Fibroblast of villous mesenchyme (primary cell): ENCODE data around the gene ALAD. TPM values are rescaled to one million over a fixed set of nuclear protein-coding genes. Genes with fewer than 3 reads are reported as not detected.

Experiments
- DNase-seq: peaks from one replicate; pipeline ENCODE4 v3.0.0-alpha.2; 2010; ENCODE audit warnings: low read depth
- H3K4me3 ChIP-seq: 2 replicates; pipeline ENCODE4 v1.5.1; 2011; ENCODE audit warnings: low read depth, mild to moderate bottlenecking, low read length
- total RNA-seq: library from RNA; depleted of rRNA; stranded (reverse); fragments of >200 nt; gene quantifications from 2 replicates; pipeline ENCODE4 v1.2.3, GENCODE V29; 2012
- TF ChIP-seq, protein P1 (sequence below): IDR thresholded peaks from 2 replicates; pipeline ENCODE4 v1.5.1; 2012; ENCODE audit warnings: low read depth, mild to moderate bottlenecking, low read length; ENCODE audit not compliant: insufficient read depth

Gene ALAD
- total RNA-seq, 1 donor = 14.2 TPM

DNA sequence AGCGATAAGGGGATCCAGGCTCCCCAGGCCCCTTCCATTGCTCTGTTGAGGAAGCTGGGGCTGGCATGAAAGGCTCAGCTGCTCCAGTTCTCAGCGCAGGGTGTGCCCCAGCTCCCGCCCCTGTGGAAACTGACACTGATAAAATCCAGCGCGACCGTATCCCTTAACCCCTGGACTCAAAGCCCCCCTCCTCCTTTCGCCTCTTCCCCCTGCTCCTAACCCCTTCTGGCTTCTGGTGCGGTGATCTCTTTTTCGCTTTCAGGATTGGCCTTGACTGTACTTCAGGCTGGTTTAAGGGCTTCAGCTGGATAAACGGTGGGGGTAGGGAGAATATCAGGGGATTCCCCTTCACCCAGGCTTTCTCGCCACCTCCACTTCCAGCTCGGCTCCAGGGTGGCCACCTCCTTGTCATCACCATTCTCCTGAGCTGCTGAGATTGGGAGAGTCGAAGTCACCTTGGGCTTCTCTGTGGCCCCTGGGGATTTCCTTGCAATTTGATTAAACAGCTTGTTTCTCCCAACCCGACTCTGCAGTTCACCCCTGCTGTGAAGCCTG, 50.9 kb downstream of the ALAD start:
- no peak overlapping the region for H3K4me3 ChIP-seq
- no peak for DNase-seq
- TF ChIP-seq, protein P1, sequence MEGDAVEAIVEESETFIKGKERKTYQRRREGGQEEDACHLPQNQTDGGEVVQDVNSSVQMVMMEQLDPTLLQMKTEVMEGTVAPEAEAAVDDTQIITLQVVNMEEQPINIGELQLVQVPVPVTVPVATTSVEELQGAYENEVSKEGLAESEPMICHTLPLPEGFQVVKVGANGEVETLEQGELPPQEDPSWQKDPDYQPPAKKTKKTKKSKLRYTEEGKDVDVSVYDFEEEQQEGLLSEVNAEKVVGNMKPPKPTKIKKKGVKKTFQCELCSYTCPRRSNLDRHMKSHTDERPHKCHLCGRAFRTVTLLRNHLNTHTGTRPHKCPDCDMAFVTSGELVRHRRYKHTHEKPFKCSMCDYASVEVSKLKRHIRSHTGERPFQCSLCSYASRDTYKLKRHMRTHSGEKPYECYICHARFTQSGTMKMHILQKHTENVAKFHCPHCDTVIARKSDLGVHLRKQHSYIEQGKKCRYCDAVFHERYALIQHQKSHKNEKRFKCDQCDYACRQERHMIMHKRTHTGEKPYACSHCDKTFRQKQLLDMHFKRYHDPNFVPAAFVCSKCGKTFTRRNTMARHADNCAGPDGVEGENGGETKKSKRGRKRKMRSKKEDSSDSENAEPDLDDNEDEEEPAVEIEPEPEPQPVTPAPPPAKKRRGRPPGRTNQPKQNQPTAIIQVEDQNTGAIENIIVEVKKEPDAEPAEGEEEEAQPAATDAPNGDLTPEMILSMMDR = no peak

DNA sequence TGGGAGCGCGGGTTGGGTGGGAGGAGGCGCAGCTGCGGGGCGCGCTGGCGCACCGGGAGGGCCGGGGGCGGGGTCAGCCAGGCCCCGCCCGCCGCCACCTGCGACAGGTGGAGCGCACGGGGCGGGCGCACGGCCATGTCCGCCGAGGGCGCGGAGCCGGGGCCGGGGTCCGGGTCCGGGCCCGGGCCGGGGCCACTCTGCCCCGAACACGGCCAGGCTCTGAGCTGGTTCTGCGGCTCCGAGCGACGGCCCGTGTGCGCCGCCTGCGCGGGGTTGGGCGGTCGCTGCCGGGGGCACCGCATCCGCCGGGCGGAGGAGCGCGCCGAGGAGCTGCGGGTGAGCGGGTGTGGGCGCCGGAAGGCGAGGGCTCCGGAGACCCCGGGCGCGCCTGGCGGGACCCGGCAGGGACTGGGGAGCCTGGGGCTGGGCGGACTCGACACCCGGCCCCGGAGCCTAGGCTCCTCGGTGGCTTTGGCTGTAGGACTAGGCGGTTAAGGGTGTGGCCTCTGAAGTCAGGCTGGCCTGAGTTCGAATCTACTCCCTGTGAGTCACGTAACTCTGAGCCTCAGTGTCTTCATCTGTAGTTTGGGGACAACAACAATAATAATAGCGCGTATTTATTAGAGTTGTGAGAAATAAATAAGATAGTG, 51.5 kb downstream of the ALAD start, which contains the start of gene BSPRY:
Gene BSPRY (plus strand): TSS at position 97 of the 650 bp plus-strand sequence. CDS start 39 bp downstream, at position 136.
- TF ChIP-seq, protein P1 = no peak
- H3K4me3 ChIP-seq = peak within 1 kb of the TSS; percentile 2
- no peak for DNase-seq

DNA sequence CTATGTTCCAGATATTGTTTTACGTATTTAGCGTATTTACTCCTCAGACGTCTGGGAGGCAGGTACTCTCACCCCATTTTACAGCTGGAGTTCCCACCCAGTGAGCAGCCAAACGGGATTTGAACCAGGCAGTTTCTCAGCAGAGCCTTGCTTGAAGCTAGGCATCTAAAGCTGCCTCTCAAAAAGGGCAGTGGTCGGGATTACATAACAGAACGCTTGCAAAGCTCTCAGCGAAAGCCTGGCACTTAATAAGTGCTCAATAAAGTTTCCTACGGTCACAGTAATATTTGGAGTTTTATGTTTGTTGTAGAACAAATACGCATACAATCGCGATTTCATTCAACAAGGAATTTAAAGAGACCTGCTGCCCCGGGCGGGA, 52.0 kb downstream of the ALAD start:
- TF ChIP-seq, protein P1 = no peak
- no peak for DNase-seq
- no peak overlapping the region for H3K4me3 ChIP-seq

DNA sequence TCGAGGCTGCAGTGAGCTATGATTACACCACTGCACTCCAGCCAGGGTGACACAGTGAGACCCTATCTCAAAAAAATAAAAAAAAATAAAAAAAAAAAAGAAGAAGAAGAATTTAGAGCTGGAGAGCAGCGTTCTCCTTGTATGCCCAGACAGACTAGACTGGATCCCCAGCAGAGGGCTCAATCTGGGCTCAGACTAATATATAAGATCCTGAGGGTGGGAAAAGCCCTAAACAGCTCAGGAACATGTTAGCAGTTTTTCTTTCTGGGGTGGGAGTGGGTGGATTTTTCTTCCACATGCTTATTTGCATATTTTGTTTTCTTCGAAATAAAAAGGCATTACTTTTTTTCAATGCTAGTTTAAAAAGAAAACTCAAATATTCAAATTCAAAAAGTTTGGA, 52.6 kb downstream of the ALAD start:
- no peak for DNase-seq
- H3K4me3 ChIP-seq = no peak overlapping the region
- TF ChIP-seq, protein P1 = no peak

DNA sequence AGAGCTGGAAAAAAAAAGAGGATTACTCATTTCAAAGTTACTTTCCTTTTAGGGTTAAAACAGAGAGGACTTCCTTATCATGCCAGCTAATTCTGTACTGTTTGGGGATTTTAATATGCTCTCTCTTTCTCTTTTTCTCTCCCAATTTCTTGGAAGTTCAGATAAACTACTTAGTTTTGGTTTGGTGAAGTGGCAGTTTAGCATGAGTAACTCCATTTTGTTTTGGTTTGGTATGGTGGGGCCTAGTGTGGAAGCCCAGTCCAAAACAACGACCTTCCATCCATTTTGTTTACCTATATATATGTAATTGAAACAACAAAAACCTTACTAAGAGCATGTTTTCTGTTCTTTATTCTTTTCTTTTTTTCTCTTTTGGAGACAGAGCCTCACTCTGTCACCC, 55.4 kb downstream of the ALAD start:
- no peak for DNase-seq
- H3K4me3 ChIP-seq = no peak overlapping the region
- TF ChIP-seq, protein P1 = no peak

DNA sequence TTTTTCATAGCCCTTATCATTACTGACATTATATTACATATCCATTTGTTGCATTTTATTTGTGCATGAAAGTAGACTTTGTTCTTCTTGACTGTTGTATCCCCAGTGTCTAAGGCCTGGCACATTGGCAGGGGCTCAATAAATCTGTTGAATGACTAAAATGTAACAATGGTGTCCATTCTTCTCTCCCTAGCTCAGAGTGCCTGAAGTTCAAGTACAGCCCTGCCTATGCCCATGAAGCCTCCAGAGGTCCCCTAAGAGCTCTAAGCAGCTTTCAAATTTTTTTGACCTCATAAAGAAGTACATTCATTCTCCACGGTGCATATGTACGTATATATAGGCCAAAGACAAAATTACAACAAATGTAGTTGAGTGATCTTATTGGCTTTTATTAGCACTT, 55.9 kb downstream of the ALAD start:
- H3K4me3 ChIP-seq = no peak overlapping the region
- TF ChIP-seq, protein P1 = no peak
- no peak for DNase-seq
